GM12892 (cell line): ENCODE results near the gene NOTUM.

Source experiments
- POLR2A ChIP-seq: IDR thresholded peaks from 2 replicates; pipeline ENCODE4 v1.6.1; 2011; ENCODE audit warnings: low read depth, low read length, control low read depth
- POLR2AphosphoS5 ChIP-seq: IDR thresholded peaks from 2 replicates; pipeline ENCODE4 v1.6.1; 2011; ENCODE audit warnings: low read depth, low read length, control low read depth
- TAF1 ChIP-seq: IDR thresholded peaks from 2 replicates; pipeline ENCODE4 v1.6.1; 2011; ENCODE audit warnings: low read depth, mild to moderate bottlenecking, control low read depth, low read length, borderline replicate concordance

GRCh38 chr17:81951785-81952684 is 9.0 kb downstream of the NOTUM start:
- TF ChIP-seq POLR2AphosphoS5 = no peak
- no peak for TF ChIP-seq POLR2A
- TF ChIP-seq TAF1 = no peak
